ENCODE measurements around the gene FMN2.
A peak's percentile ranks its signal among the peaks of the same experiment; 100 is the strongest.

- TF ChIP-seq, protein P1, sequence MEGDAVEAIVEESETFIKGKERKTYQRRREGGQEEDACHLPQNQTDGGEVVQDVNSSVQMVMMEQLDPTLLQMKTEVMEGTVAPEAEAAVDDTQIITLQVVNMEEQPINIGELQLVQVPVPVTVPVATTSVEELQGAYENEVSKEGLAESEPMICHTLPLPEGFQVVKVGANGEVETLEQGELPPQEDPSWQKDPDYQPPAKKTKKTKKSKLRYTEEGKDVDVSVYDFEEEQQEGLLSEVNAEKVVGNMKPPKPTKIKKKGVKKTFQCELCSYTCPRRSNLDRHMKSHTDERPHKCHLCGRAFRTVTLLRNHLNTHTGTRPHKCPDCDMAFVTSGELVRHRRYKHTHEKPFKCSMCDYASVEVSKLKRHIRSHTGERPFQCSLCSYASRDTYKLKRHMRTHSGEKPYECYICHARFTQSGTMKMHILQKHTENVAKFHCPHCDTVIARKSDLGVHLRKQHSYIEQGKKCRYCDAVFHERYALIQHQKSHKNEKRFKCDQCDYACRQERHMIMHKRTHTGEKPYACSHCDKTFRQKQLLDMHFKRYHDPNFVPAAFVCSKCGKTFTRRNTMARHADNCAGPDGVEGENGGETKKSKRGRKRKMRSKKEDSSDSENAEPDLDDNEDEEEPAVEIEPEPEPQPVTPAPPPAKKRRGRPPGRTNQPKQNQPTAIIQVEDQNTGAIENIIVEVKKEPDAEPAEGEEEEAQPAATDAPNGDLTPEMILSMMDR (tag by site-specific recombination; IDR thresholded peaks at IDR 0.05), result peak; percentile 55
- TF ChIP-seq ZNF24 (tag by site-specific recombination; IDR thresholded peaks at IDR 0.05) (no peak), RBAK (tag by site-specific recombination; IDR thresholded peaks at IDR 0.05) (no peak), ZNF274 (IDR thresholded peaks at IDR 0.05; ENCODE audit: low read length) (no peak), ZNF274 (tag by site-specific recombination; IDR thresholded peaks at IDR 0.05; ENCODE audit: borderline replicate concordance) (no peak), REST (tag by site-specific recombination; IDR thresholded peaks at IDR 0.05) (no peak), SP2 (tag by site-specific recombination; IDR thresholded peaks at IDR 0.05) (no peak), ZNF350 (tag by site-specific recombination; IDR thresholded peaks at IDR 0.05) (no peak), YY1 (tag by site-specific recombination; IDR thresholded peaks at IDR 0.05) (no peak), ZSCAN30 (tag by site-specific recombination; IDR thresholded peaks at IDR 0.05) (no peak), GLI4 (tag by site-specific recombination; IDR thresholded peaks at IDR 0.05) (no peak)
- TF ChIP-seq, protein P2, sequence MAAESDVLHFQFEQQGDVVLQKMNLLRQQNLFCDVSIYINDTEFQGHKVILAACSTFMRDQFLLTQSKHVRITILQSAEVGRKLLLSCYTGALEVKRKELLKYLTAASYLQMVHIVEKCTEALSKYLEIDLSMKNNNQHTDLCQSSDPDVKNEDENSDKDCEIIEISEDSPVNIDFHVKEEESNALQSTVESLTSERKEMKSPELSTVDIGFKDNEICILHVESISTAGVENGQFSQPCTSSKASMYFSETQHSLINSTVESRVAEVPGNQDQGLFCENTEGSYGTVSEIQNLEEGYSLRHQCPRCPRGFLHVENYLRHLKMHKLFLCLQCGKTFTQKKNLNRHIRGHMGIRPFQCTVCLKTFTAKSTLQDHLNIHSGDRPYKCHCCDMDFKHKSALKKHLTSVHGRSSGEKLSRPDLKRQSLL (tag by site-specific recombination; IDR thresholded peaks at IDR 0.05), result no peak
Observed at GRCh38 chr1:240455228-240455821, 363.6 kb downstream of the FMN2 start.
